ENCODE measurements around the gene SGMS1. TPM values are rescaled to one million over a fixed set of nuclear protein-coding genes. Genes with fewer than 3 reads are reported as not detected.

SGMS1 gene
- total RNA-seq, 1 experiment from 2014 or later, result 20.4 TPM

DNA sequence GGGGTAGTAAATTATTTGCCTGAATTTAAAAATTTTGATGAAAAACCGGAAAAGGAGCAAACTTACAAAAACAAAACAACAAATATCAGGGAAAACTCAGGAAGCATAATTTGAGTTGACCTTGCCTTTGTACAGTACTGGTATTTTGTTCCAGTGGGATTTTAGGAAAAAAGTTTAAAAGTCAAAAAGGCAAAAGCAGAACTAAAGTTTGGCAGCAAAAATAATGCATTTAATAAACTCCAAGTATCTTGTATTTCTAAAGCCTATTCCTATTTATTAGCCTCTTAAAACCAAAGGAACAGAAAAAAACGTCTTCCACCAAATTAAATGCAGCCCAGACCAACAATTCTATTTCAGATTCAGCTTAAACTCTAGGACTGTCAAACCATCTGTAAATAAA is 281.8 kb downstream of the SGMS1 start:
- no peak overlapping the region for H3K4ac ChIP-seq (ENCODE audit: low read depth, low read length)
- no peak overlapping the region for H2BK15ac ChIP-seq (ENCODE audit: low read depth, low read length)
- no peak overlapping the region for H3K9ac ChIP-seq (ENCODE audit: extremely low read depth, insufficient read length, low read length)
- no peak overlapping the region for H3K4me3 Mint-ChIP-seq
- no peaks in the 10 kb centered on the region for H4K20me1 ChIP-seq (ENCODE audit: control insufficient read depth, insufficient read depth, insufficient read length)
- H3K27ac ChIP-seq (ENCODE audit: insufficient read length, low read depth, low read length), result no peak overlapping the region
- H3K4me2 ChIP-seq (ENCODE audit: insufficient read depth, insufficient read length, low read length), result no peak overlapping the region
- no peak overlapping the region for H4K91ac ChIP-seq (ENCODE audit: insufficient read length, low read depth, low read length)
- H2AFZ ChIP-seq (ENCODE audit: low read length), result no peak overlapping the region
- H3T11ph ChIP-seq (ENCODE audit: low read length), result no peak overlapping the region
- DNase-seq, result no peak
- H2BK20ac ChIP-seq (ENCODE audit: low read depth, low read length, poor library complexity, severe bottlenecking), result no peak overlapping the region
- no peak overlapping the region for H4K5ac ChIP-seq (ENCODE audit: insufficient read length, low read depth, low read length)
- no peak overlapping the region for H2BK12ac ChIP-seq (ENCODE audit: insufficient read length, low read depth, low read length)
- H3K36me3 Mint-ChIP-seq (ENCODE audit: insufficient read depth in 1 of 3, low read depth in 3 of 3), result peaks cover 0 to 13% (median 6%) of the 10 kb centered on the region in 3 experiments; a peak in 4 of 7 replicates
- no peak overlapping the region for H3K14ac ChIP-seq (ENCODE audit: insufficient read depth, low read length)
- H2BK120ac ChIP-seq (ENCODE audit: low read depth, low read length, poor library complexity, severe bottlenecking), result no peak overlapping the region
- no CpG with 5 or more reads among the region's 2 CpGs for WGBS (ENCODE audit: extremely low coverage, insufficient read length, low lambda C conversion rate)
- no peak overlapping the region for H2AK5ac ChIP-seq (ENCODE audit: insufficient read length, low read length)
- H3K4me1 ChIP-seq (ENCODE audit: insufficient read depth, low read length), result no peaks in the 10 kb centered on the region
- H3K9me3 Mint-ChIP-seq, result no peaks in the 10 kb centered on the region
- no peaks in the 10 kb centered on the region for H3K27me3 Mint-ChIP-seq (ENCODE audit: low read depth)
- TF ChIP-seq, protein P1, sequence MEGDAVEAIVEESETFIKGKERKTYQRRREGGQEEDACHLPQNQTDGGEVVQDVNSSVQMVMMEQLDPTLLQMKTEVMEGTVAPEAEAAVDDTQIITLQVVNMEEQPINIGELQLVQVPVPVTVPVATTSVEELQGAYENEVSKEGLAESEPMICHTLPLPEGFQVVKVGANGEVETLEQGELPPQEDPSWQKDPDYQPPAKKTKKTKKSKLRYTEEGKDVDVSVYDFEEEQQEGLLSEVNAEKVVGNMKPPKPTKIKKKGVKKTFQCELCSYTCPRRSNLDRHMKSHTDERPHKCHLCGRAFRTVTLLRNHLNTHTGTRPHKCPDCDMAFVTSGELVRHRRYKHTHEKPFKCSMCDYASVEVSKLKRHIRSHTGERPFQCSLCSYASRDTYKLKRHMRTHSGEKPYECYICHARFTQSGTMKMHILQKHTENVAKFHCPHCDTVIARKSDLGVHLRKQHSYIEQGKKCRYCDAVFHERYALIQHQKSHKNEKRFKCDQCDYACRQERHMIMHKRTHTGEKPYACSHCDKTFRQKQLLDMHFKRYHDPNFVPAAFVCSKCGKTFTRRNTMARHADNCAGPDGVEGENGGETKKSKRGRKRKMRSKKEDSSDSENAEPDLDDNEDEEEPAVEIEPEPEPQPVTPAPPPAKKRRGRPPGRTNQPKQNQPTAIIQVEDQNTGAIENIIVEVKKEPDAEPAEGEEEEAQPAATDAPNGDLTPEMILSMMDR (conservative IDR thresholded peaks at IDR 0.05), result no peak
- no peaks in the 10 kb centered on the region for H3K79me2 ChIP-seq (ENCODE audit: insufficient read depth, low read length)
- H3K27ac Mint-ChIP-seq, result no peak overlapping the region
- H3K56ac ChIP-seq (ENCODE audit: insufficient read length, low read depth, low read length), result no peak overlapping the region
- no peak overlapping the region for H3K18ac ChIP-seq (ENCODE audit: insufficient read length, low read depth, low read length)
- no peak overlapping the region for H3K23ac ChIP-seq (ENCODE audit: insufficient read length, low read depth, low read length)
- H3K4me1 Mint-ChIP-seq, result no peaks in the 10 kb centered on the region
- H3K9me3 ChIP-seq (ENCODE audit: control insufficient read depth, low read depth, low read length), result no peaks in the 10 kb centered on the region
- no peaks in the 10 kb centered on the region for H3K27me3 ChIP-seq (ENCODE audit: insufficient read depth, low read length)
- no peaks in the 10 kb centered on the region for H3K79me1 ChIP-seq (ENCODE audit: insufficient read depth, low read depth, low read length, poor library complexity, severe bottlenecking)
- no peak overlapping the region for H4K8ac ChIP-seq (replicated peaks; ENCODE audit: insufficient read length, low read depth, low read length)
- no peaks in the 10 kb centered on the region for H3K23me2 ChIP-seq (ENCODE audit: insufficient read length, low read depth, low read length, poor library complexity, severe bottlenecking)
- no peak overlapping the region for H2BK5ac ChIP-seq (ENCODE audit: insufficient read length, low read length)
